ENCODE measurements around the gene MAPKAP1.

MAPKAP1 gene

DNA sequence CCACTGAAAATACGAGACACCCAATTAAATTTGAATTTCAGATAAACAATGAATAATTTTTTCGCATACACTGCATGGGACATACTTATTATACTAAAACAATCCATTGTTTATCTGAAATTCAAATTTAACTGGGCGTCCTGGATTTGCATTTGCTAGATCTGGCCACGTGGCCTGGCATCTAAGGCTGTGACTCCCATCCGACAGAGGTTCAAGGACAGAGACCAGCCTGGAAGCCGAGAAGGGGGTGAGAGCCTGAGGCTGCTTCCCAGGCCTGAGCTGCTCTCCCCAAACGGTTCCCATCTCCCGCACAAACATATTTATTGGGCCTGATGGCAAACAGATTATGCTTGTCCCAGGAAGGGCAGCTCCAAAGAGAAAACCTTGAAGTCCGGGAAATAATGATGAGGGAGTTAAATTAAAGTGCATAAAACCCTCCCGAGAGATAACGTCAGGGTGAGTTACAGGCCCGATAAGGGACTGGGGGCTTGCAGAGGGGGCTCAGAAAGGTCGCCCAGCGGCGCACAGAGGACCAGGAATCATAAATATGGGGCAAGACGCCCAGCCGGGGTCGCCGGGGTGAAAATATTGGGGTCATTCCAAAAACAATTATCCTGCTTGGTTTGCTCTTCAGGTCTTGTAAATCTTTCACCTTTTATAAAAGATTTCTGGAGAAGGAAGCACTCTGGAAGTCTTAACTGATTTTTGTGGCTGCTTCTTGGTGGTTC lies 281.7 kb downstream of the MAPKAP1 start:
- DNase-seq (ENCODE audit: low read depth), result no peak

DNA sequence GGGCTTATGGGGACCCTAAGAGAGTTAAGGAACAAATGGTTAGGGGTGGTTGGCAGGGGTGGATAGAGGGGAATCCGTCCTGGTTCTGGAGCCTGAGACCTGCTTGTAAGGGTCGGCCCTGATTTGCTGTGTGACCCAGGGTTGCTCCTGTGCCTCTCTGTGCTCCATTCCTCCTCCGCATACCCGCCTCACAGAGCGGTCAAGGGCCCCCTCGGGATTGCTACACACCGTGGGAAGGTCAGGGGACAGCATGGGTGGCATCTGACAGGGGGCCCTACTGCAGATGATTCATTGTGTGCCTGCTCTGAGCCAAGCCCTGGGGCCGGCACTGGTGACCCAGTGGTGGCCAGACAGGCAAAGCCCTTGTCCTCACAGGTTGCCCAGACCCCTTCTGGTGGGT lies 283.0 kb downstream of the MAPKAP1 start:
- no peak overlapping the region for H3K4me3 ChIP-seq (ENCODE audit: low read length)
- no peak for DNase-seq (ENCODE audit: low read depth)
- TF ChIP-seq, protein P1, sequence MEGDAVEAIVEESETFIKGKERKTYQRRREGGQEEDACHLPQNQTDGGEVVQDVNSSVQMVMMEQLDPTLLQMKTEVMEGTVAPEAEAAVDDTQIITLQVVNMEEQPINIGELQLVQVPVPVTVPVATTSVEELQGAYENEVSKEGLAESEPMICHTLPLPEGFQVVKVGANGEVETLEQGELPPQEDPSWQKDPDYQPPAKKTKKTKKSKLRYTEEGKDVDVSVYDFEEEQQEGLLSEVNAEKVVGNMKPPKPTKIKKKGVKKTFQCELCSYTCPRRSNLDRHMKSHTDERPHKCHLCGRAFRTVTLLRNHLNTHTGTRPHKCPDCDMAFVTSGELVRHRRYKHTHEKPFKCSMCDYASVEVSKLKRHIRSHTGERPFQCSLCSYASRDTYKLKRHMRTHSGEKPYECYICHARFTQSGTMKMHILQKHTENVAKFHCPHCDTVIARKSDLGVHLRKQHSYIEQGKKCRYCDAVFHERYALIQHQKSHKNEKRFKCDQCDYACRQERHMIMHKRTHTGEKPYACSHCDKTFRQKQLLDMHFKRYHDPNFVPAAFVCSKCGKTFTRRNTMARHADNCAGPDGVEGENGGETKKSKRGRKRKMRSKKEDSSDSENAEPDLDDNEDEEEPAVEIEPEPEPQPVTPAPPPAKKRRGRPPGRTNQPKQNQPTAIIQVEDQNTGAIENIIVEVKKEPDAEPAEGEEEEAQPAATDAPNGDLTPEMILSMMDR (IDR thresholded peaks at IDR 0.05; ENCODE audit: insufficient read depth, low read depth, low read length, missing control alignments), result no peak

More for the DNA sequence above, 281.7 kb downstream of the MAPKAP1 start:
- TF ChIP-seq, protein P1 (IDR thresholded peaks at IDR 0.05; ENCODE audit: insufficient read depth, low read depth, low read length, missing control alignments), result no peak
- no peak overlapping the region for H3K4me3 ChIP-seq (ENCODE audit: low read length)

DNA sequence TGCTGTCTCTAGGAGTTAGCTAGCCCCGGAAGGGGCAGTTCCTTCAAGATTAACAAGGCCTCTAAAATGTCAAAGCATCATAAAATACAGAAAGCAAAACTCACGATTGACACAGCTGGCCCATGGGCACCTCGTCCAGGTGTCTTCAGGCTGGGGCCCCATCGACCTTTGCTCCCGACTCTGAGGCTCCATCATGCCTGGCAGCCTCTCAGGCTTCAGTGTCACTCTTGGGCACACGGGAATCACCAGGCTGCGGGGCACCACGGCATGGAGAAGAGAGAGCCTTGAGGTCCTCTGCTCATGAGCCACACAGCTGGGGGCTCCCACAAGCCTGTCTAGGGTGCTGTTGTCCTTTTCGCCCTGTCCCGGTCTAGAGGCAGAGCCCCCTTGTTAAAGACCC lies 284.2 kb downstream of the MAPKAP1 start:
- no peak overlapping the region for H3K4me3 ChIP-seq (ENCODE audit: low read length)
- TF ChIP-seq, protein P1 (IDR thresholded peaks at IDR 0.05; ENCODE audit: insufficient read depth, low read depth, low read length, missing control alignments), result no peak
- DNase-seq (ENCODE audit: low read depth), result no peak

DNA sequence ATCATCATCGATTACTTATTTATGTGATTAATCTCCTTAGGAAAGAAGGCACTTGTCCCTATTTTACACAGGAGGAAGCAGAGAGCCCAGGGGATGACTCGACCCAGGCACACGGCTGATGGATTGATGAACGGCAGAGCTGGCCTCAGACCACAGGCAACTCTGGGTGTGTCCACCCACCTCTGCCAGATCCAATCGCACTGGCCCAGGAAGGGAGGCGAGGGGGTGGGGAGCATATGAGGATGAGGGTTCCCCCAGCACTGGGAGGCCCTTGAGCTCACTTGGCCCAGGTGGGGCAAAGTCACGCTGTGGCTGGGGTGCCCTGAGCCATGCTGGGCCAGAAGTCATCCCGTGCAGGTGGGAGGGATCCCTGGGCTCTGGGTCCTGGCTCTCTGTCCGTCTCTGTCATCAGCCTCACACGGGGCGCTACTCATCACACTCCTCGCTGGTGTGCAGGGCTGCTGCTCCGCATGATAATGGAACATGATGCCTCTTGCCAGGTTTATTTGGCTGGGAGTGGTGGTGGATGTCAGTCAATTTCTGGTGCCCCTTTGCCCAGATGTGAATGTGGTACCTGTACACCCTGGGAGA lies 285.3 kb downstream of the MAPKAP1 start:
- TF ChIP-seq, protein P1 (IDR thresholded peaks at IDR 0.05; ENCODE audit: insufficient read depth, low read depth, low read length, missing control alignments), result no peak
- H3K4me3 ChIP-seq (ENCODE audit: low read length), result no peak overlapping the region
- no peak for DNase-seq (ENCODE audit: low read depth)

DNA sequence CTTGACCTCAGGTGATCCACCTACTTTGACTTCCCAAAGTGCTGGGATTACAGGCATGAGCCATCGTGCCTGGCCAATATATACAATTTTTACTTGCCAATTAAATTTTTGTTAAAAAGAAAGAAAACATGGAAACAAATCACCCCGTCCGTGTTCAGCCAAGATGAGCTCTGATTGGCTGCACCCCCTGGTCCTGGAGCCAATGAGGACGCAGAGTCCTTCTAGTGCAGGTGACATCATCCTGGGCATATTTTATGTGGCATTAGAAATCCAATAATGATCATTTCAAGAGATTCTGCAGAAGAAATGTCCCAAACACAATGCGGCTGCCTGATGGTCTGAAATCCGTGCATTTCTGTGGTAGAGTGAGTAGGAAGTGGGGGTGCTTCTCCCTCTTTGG lies 285.8 kb downstream of the MAPKAP1 start:
- TF ChIP-seq, protein P1 (IDR thresholded peaks at IDR 0.05; ENCODE audit: insufficient read depth, low read depth, low read length, missing control alignments), result no peak
- DNase-seq (ENCODE audit: low read depth), result no peak
- H3K4me3 ChIP-seq (ENCODE audit: low read length), result no peak overlapping the region

DNA sequence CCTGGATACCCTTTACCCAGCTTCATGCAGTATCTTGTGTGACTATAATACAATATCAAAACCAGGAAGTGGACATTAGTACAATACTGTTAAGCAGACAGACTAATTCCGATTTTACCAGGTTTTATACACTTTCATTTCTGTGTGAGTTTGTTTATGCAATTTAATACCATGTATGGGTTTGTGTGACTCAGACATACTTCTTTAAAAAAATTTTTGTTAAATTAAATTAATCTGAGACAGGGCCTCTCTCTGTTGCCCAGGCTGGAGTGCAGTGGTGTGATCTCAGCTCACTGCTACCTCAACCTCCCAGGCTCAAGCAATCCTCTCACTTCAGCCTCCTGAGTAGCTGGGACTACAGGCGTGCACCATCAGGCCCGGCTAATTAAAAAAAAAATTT lies 288.6 kb downstream of the MAPKAP1 start:
- H3K4me3 ChIP-seq (ENCODE audit: low read length), result no peak overlapping the region
- TF ChIP-seq, protein P1 (IDR thresholded peaks at IDR 0.05; ENCODE audit: insufficient read depth, low read depth, low read length, missing control alignments), result no peak
- DNase-seq (ENCODE audit: low read depth), result no peak

DNA sequence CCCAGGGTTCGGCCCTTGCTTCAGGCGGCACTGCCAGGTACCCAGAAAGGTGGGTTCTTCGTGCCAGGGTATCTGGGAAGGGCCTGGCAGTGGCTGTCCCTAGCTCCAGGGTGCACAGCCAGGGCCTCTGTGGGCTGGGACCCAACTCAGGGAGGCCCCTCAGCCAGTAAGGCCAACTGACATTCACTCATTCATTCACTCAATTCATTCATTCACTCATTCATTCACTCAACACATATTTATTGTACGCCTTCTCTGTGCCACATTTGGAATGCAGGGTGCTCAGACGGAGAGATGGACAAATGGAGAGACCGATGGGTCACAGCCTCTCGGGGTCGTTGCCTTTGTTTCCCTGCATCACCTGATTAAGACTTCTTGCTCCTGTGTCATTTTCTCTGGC lies 290.5 kb downstream of the MAPKAP1 start:
- DNase-seq (ENCODE audit: low read depth), result no peak
- H3K4me3 ChIP-seq (ENCODE audit: low read length), result no peak overlapping the region
- TF ChIP-seq, protein P1 (IDR thresholded peaks at IDR 0.05; ENCODE audit: insufficient read depth, low read depth, low read length, missing control alignments), result no peak
